Progenitor cell of endocrine pancreas (in vitro differentiated cells): Measurements from ENCODE around the gene DCTN3. TPM values are rescaled to one million over a fixed set of nuclear protein-coding genes. Genes with fewer than 3 reads are reported as not detected.

Source experiments
- DNase-seq: peaks from one replicate; pipeline ENCODE4 v3.0.0; 2021; ENCODE audit warnings: low spot score; ENCODE audit not compliant: unreplicated experiment
- H3K27ac Mint-ChIP-seq: 2 replicates; pipeline ENCODE4 v1.8.0; 2021; ENCODE audit warnings: mild to moderate bottlenecking, moderate library complexity, mixed read lengths
- H3K27me3 Mint-ChIP-seq: 2 replicates; pipeline ENCODE4 v1.8.0; 2021; ENCODE audit warnings: mixed read lengths
- H3K36me3 Mint-ChIP-seq: 2 replicates; pipeline ENCODE4 v1.8.0; 2022; ENCODE audit warnings: mixed read lengths; ENCODE audit not compliant: insufficient read depth
- H3K4me1 Mint-ChIP-seq: 2 replicates; pipeline ENCODE4 v1.8.0; 2021; ENCODE audit warnings: low read depth, mixed read lengths
- H3K4me3 Mint-ChIP-seq: 2 replicates; pipeline ENCODE4 v1.8.0; 2021; ENCODE audit warnings: low read depth, mild to moderate bottlenecking, moderate library complexity, mixed read lengths
- H3K9me3 Mint-ChIP-seq: 2 replicates; pipeline ENCODE4 v1.8.0; 2021; ENCODE audit warnings: low read depth, mixed read lengths
- CTCF ChIP-seq: fragments of 200-600 bp; sonication (generic); IDR thresholded peaks from one replicate; pipeline ENCODE4 v1.5.0; 2021; ENCODE audit warnings: antibody characterized with exemption, mild to moderate bottlenecking; ENCODE audit not compliant: unreplicated experiment
- total RNA-seq: library from RNA; stranded (reverse); gene quantifications from 2 replicates; pipeline ENCODE4 v1.2.1, GENCODE V29; 2021

The DCTN3 gene
- total RNA-seq, 1 donor from 2014 or later = 101 TPM

- H3K27me3 Mint-ChIP-seq = peaks cover 37% of the 10 kb centered on the region
- peak overlapping the region; percentile 75 for H3K27ac Mint-ChIP-seq
- peaks cover 35% of the 10 kb centered on the region for H3K4me1 Mint-ChIP-seq
- no peaks in the 10 kb centered on the region for H3K9me3 Mint-ChIP-seq
- no peak for TF ChIP-seq CTCF
- DNase-seq = no peak
- H3K4me3 Mint-ChIP-seq = peak overlapping the region; percentile 77
- H3K36me3 Mint-ChIP-seq = no peaks in the 10 kb centered on the region
Observed at GRCh38 chr9:34627716-34628655, 7.7 kb upstream of the DCTN3 start.

- peaks cover 23% of the 10 kb centered on the region for H3K27me3 Mint-ChIP-seq
- H3K9me3 Mint-ChIP-seq = no peaks in the 10 kb centered on the region
- H3K4me1 Mint-ChIP-seq = peaks cover 34% of the 10 kb centered on the region
- DNase-seq = no peak
- H3K4me3 Mint-ChIP-seq = peak overlapping the region; percentile 37
- H3K36me3 Mint-ChIP-seq = no peaks in the 10 kb centered on the region
- no peak for TF ChIP-seq CTCF
- H3K27ac Mint-ChIP-seq = peak overlapping the region; percentile 68
Observed at GRCh38 chr9:34625186-34625486, 4.8 kb upstream of the DCTN3 start.

- peaks cover 21% of the 10 kb centered on the region for H3K27me3 Mint-ChIP-seq
- peak; percentile 44 for DNase-seq
Observed at GRCh38 chr9:34624475-34625185, 4.3 kb upstream of the DCTN3 start.

GRCh38 chr9:34623374-34624235 is 3.3 kb upstream of the DCTN3 start:
- Mint-ChIP-seq H3K4me3 (no peak overlapping the region), H3K27me3 (peaks cover 14% of the 10 kb centered on the region), H3K36me3 (no peaks in the 10 kb centered on the region), H3K4me1 (peaks cover 38% of the 10 kb centered on the region), H3K27ac (no peak overlapping the region), H3K9me3 (no peaks in the 10 kb centered on the region)
- DNase-seq = no peak
- TF ChIP-seq CTCF = no peak

More at GRCh38 chr9:34624475-34625185, 4.3 kb upstream of the DCTN3 start:
- H3K27ac Mint-ChIP-seq = peak overlapping the region; percentile 68
- no peak for TF ChIP-seq CTCF
- H3K9me3 Mint-ChIP-seq = no peaks in the 10 kb centered on the region
- peak overlapping the region; percentile 37 for H3K4me3 Mint-ChIP-seq
- no peaks in the 10 kb centered on the region for H3K36me3 Mint-ChIP-seq
- H3K4me1 Mint-ChIP-seq = peaks cover 37% of the 10 kb centered on the region

- Mint-ChIP-seq H3K27ac (no peak overlapping the region), H3K36me3 (peaks cover 10% of the 10 kb centered on the region), H3K4me3 (no peak overlapping the region), H3K4me1 (peaks cover 20% of the 10 kb centered on the region), H3K9me3 (no peaks in the 10 kb centered on the region), H3K27me3 (no peaks in the 10 kb centered on the region)
- no peak for DNase-seq
- TF ChIP-seq CTCF = no peak
Observed at GRCh38 chr9:34615132-34615531, 5.2 kb downstream of the DCTN3 start.
